T-cell (primary cell): Measurements from ENCODE around the gene UROC1. TPM values are rescaled to one million over a fixed set of nuclear protein-coding genes. Genes with fewer than 3 reads are reported as not detected.

Experiments
- ATAC-seq, 4 experiments: fragments of 200-7000 bp in 3 of 4; fragments of 150-1000 bp in 1 of 4; cut with Tn5 transposase; replicated peaks in 1 of 4; 1 replicate in 3 of 4; 2 replicates in 1 of 4; pipeline ENCODE4 v1.10.0; 2021; ENCODE audit warnings: moderate library complexity in 3 of 4, mild to moderate bottlenecking in 2 of 4, moderate number of reproducible peaks in 1 of 4
- CTCF ChIA-PET, 2 donors: fragments of 300-600 bp; sonication (Branson Sonifier 250); formaldehyde crosslinking; loops; one replicate each; lab custom pipeline; 2022; ENCODE audit warnings: antibody characterized with exemption in 2 of 2; lab: Charles Lee
- POLR2A ChIA-PET, 2 donors: fragments of 300-600 bp; sonication (Branson Sonifier 250); formaldehyde crosslinking; loops; one replicate each; lab custom pipeline; 2022; ENCODE audit warnings: antibody characterized with exemption in 2 of 2; lab: Charles Lee
- DNase-seq, 35 experiments: peaks; one replicate each; pipeline versions ENCODE4 v3.0.0 to v3.0.0-alpha.2; 2013 to 2023
- H3K27ac ChIP-seq: one replicate; pipeline ENCODE4 v1.5.1; 2013; ENCODE audit warnings: low read length
- H3K27me3 ChIP-seq, 2 experiments: replicated peaks in 1 of 2; 1 replicate in 1 of 2; 2 replicates in 1 of 2; pipeline versions ENCODE4 v1.6.1 to v1.7.0; 2013; ENCODE audit warnings: low read length in 1 of 2, mixed read lengths in 1 of 2; ENCODE audit not compliant: control insufficient read depth in 2 of 2, insufficient read depth in 2 of 2; ENCODE audit errors: extremely low read depth in 1 of 2
- H3K36me3 ChIP-seq, 2 donors: 1 replicate in 1 of 2; 2 replicates in 1 of 2; pipeline versions ENCODE4 v1.6.1 to v1.7.0; 2013; ENCODE audit warnings: low read length in 1 of 2; ENCODE audit not compliant: control insufficient read depth in 2 of 2, insufficient read depth in 1 of 2; ENCODE audit errors: extremely low read depth in 1 of 2
- H3K4me1 ChIP-seq, 2 experiments: 1 replicate in 1 of 2; 2 replicates in 1 of 2; pipeline versions ENCODE4 v1.6.1 to v1.7.0; 2013; ENCODE audit warnings: low read length in 2 of 2, mixed read lengths in 1 of 2; ENCODE audit not compliant: insufficient read depth in 2 of 2, control insufficient read depth in 1 of 2; ENCODE audit errors: extremely low read depth in 1 of 2
- H3K4me3 ChIP-seq, 2 donors: 1 replicate in 1 of 2; 2 replicates in 1 of 2; pipeline versions ENCODE4 v1.5.1 to v1.7.0; 2013; ENCODE audit warnings: mild to moderate bottlenecking in 2 of 2, low read length in 1 of 2, moderate library complexity in 1 of 2; ENCODE audit not compliant: control insufficient read depth in 1 of 2; ENCODE audit errors: extremely low read depth in 1 of 2
- H3K9me3 ChIP-seq: 2 replicates; pipeline ENCODE4 v1.7.0; 2013
- H3K27ac Mint-ChIP-seq, 2 donors: one replicate each; pipeline ENCODE4 v1.8.0; 2020 to 2021; ENCODE audit warnings: mild to moderate bottlenecking in 2 of 2, mixed read lengths in 2 of 2
- H3K27me3 Mint-ChIP-seq, 2 donors: one replicate each; pipeline ENCODE4 v1.8.0; 2021 to 2022; ENCODE audit warnings: mixed read lengths in 2 of 2
- H3K36me3 Mint-ChIP-seq: one replicate; pipeline ENCODE4 v1.8.0; 2021; ENCODE audit warnings: mixed read lengths
- H3K4me1 Mint-ChIP-seq, 3 donors: one replicate each; pipeline ENCODE4 v1.8.0; 2020 to 2022; ENCODE audit warnings: mixed read lengths in 3 of 3, mild to moderate bottlenecking in 1 of 3
- H3K4me3 Mint-ChIP-seq, 3 donors: one replicate each; pipeline ENCODE4 v1.8.0; 2020 to 2022; ENCODE audit warnings: mild to moderate bottlenecking in 3 of 3, mixed read lengths in 3 of 3, moderate library complexity in 3 of 3
- H3K9me3 Mint-ChIP-seq, 3 donors: one replicate each; pipeline ENCODE4 v1.8.0; 2020 to 2022; ENCODE audit warnings: mixed read lengths in 3 of 3
- WGBS: methylation state at CpG from one replicate; pipeline ENCODE4 v1.1.5; 2013; ENCODE audit warnings: missing lambda C conversion rate; ENCODE audit not compliant: insufficient coverage; 5-methylcytosine and 5-hydroxymethylcytosine counted together
- total RNA-seq, 35 experiments: library from RNA in 6 of 35; stranded (reverse) in 6 of 35; fragments of 120-200 nt in 1 of 35; gene quantifications; one replicate each; pipeline versions ENCODE4 v1.2.1 to v1.2.4 and lab custom pipeline; 2013 to 2026

UROC1 gene
- total RNA-seq, 5 donors from 2014 or later (not counting 1 experiment from before 2014, with no cell fraction given) = 0.09 TPM; not detected in 4

DNA sequence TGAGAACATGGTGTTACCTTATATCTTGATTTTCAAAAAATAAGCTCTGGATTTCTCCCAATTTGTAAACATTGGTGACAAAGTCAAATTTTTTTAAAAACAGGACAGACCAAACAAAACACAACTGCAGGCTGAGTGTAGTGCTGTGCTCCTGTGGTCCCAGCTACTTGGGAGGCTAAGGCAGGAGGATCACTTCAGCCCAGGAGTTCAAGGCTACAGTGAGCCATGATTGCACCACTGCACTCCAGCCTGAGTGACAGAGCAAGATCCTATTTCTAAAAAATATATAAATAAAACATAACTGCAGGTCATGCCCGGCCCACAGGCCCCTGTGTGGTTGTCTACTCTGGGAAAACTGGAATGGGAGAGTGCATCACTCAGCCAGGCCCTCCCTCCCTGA lies 37.9 kb downstream of the UROC1 start:
- ATAC-seq (no peak), DNase-seq (no peak)
- no peak overlapping the region for H3K27ac ChIP-seq
- H3K27ac Mint-ChIP-seq = no peak overlapping the region
- H3K27me3 ChIP-seq = no peaks in the 10 kb centered on the region
- ChIA-PET POLR2A (no interaction called here), CTCF (no interaction called here)
- H3K27me3 Mint-ChIP-seq = no peaks in the 10 kb centered on the region
- no CpG with 5 or more reads among the region's 1 CpG for WGBS
- no peaks in the 10 kb centered on the region for H3K9me3 Mint-ChIP-seq
- no peaks in the 10 kb centered on the region for H3K36me3 ChIP-seq
- no peak overlapping the region for H3K4me3 Mint-ChIP-seq
- H3K36me3 Mint-ChIP-seq = no peaks in the 10 kb centered on the region
- no peaks in the 10 kb centered on the region for H3K9me3 ChIP-seq
- no peak overlapping the region for H3K4me3 ChIP-seq
- peaks cover 8 to 13% (median 9%) of the 10 kb centered on the region in 3 donors for H3K4me1 Mint-ChIP-seq
- peaks cover 0 to 12% of the 10 kb centered on the region in 2 experiments for H3K4me1 ChIP-seq

DNA sequence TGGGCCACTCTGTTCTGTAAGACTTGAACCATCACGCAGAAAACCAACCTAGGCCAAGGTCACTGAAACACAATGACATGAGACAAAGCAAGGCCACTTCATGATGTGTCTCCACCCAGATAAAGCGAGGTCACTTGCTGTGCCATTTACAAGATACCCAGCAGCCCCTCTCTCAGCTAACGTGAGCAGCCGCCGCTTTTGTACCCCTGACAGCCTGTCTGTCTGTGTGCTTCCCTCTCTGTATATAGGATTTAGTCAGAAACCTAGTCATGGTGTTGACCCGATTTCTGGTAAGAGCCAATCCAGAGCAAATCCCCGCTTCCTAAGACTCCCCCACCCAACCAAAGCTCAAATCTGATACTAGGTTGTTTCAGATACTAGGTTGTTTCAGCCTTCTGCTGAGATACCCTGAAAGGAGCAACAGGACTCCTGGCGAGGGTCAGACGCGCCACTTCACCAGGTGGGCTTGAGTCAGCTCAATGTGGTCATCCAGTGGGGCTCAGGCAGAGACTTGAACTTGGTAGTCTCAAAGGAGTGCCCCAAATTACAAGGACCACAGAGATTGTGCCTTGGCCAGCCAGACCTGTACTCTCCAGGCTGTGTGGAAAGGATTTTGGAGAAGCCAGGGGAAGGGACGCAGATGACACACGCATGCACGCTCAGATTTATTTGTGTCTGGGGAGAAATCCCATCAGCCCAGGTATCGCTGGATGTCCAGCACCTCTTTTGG lies 38.8 kb downstream of the UROC1 start:
- Histone ChIP-seq H3K4me3 (no peak overlapping the region), H3K4me1 (peaks cover 3 to 21% of the 10 kb centered on the region in 2 experiments), H3K27ac (no peak overlapping the region), H3K27me3 (no peaks in the 10 kb centered on the region), H3K9me3 (no peaks in the 10 kb centered on the region), H3K36me3 (no peaks in the 10 kb centered on the region)
- no peak overlapping the region for H3K4me3 Mint-ChIP-seq
- no peaks in the 10 kb centered on the region for H3K9me3 Mint-ChIP-seq
- POLR2A ChIA-PET = interaction anchor here in 1 of 2 donors (0.5 kb wide), 1 partner anchor 25 kb away, joined by 3 read pairs; no protein-coding TSS in a partner anchor
- peaks cover 17 to 22% (median 18%) of the 10 kb centered on the region in 3 donors for H3K4me1 Mint-ChIP-seq
- CTCF ChIA-PET = no interaction called here
- H3K27me3 Mint-ChIP-seq = no peaks in the 10 kb centered on the region
- no peak overlapping the region for H3K27ac Mint-ChIP-seq
- 98% methylated on average over 11 of the region's 14 CpGs for WGBS
- peaks cover under 1% of the 10 kb centered on the region for H3K36me3 Mint-ChIP-seq
- DNase-seq (no peak), ATAC-seq (no peak)

DNA sequence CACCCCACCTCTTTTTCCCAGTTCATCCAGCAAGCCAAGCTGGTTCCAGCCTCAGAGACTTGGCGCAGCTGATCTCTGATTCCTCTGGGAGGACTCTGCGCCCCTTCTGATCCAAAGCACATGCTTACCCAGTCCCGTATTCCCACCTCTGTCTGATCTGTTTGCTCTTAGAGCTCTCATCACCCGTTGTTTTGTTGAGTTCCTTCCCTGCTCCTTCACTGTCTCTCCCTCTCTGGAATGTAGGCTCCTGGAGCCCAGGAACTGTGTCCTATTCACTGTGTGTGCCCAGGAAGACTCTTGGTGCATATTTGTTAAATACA lies 40.6 kb downstream of the UROC1 start:
- Histone ChIP-seq H3K27me3 (no peaks in the 10 kb centered on the region), H3K27ac (no peak overlapping the region), H3K4me1 (peaks cover 18 to 38% of the 10 kb centered on the region in 2 experiments), H3K4me3 (no peak overlapping the region), H3K36me3 (peaks cover 0 to 5% of the 10 kb centered on the region in 2 donors), H3K9me3 (no peaks in the 10 kb centered on the region)
- ChIA-PET CTCF (interaction anchor here in 1 of 2 donors (1.1 kb wide), 1 partner anchor 45 kb away, joined by 3 read pairs; no protein-coding TSS in a partner anchor), POLR2A (no interaction called here)
- H3K9me3 Mint-ChIP-seq = no peaks in the 10 kb centered on the region
- peak overlapping the region; percentile 71 to 79 (median 73) for H3K4me3 Mint-ChIP-seq
- H3K4me1 Mint-ChIP-seq = peaks cover 34 to 40% (median 35%) of the 10 kb centered on the region in 3 donors
- ATAC-seq (no peak), DNase-seq (no peak)
- H3K36me3 Mint-ChIP-seq = peaks cover 12% of the 10 kb centered on the region
- peak overlapping the region; percentile 66 to 77 for H3K27ac Mint-ChIP-seq
- WGBS = 95% methylated on average over 4 of the region's 4 CpGs
- H3K27me3 Mint-ChIP-seq = no peaks in the 10 kb centered on the region

DNA sequence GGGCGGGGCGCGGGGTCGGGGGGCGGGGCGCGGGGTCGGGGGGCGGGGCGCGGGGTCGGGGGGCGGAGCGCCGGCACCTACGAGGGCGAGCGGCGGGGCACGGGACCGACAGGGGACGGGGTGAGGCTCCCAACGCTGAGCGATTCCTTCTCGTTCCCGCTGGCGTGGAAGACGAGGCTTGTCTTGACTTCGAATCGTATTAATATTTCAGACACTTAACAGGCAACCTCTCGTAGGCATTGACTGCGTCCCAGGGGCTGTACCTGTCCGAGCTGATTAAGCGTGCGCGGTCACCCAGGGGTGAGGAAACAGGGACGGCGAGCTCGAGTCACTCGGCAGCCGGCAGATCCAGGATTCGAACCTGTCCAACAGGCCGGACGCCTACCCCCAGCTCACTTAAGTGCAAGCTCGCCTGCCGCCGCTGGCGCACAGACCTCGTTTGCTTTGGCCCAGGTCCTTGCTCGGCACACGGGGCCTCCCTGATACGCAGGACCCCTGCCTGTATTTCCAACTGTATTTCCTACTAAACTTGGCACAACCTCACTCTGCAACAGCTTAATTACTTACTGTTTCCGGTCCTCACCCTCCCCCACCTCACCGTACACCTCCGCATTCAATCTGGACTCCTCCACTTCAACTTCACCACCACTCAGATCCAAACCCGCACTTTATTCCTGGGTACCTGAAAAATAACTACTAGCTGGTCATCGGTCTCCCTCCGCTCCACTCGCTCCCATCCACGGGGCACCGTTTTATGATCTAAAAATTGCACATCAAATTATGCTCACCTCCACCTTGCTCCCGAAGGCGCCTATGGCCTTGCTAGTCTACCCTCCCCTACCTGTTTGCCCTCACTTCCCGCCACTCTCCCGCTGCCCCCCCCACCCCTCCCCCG lies 41.2 kb downstream of the UROC1 start:
- WGBS = 22% methylated on average over 55 of the region's 66 CpGs
- Histone ChIP-seq H3K27ac (peak overlapping the region; percentile 81), H3K9me3 (no peaks in the 10 kb centered on the region), H3K27me3 (no peaks in the 10 kb centered on the region), H3K4me1 (peaks cover 20 to 41% of the 10 kb centered on the region in 2 experiments), H3K36me3 (peaks cover 0 to 10% of the 10 kb centered on the region in 2 donors), H3K4me3 (peak overlapping the region; percentile 69 to 78)
- POLR2A ChIA-PET = no interaction called here
- peak; percentile 5 to 46 (median 40) for ATAC-seq
- Mint-ChIP-seq H3K27me3 (no peaks in the 10 kb centered on the region), H3K4me1 (peaks cover 38 to 41% (median 40%) of the 10 kb centered on the region in 3 donors), H3K36me3 (peaks cover 13% of the 10 kb centered on the region), H3K9me3 (no peaks in the 10 kb centered on the region), H3K27ac (peak overlapping the region; percentile 56 to 85), H3K4me3 (peak overlapping the region; percentile 71 to 83 (median 78))
- peak in 7 of 35 experiments; percentile 7 to 54 (median 19) for DNase-seq
- CTCF ChIA-PET = interaction anchor here in 1 of 2 donors (1.1 kb wide), 1 partner anchor 46 kb away, joined by 3 read pairs; no protein-coding TSS in a partner anchor

DNA sequence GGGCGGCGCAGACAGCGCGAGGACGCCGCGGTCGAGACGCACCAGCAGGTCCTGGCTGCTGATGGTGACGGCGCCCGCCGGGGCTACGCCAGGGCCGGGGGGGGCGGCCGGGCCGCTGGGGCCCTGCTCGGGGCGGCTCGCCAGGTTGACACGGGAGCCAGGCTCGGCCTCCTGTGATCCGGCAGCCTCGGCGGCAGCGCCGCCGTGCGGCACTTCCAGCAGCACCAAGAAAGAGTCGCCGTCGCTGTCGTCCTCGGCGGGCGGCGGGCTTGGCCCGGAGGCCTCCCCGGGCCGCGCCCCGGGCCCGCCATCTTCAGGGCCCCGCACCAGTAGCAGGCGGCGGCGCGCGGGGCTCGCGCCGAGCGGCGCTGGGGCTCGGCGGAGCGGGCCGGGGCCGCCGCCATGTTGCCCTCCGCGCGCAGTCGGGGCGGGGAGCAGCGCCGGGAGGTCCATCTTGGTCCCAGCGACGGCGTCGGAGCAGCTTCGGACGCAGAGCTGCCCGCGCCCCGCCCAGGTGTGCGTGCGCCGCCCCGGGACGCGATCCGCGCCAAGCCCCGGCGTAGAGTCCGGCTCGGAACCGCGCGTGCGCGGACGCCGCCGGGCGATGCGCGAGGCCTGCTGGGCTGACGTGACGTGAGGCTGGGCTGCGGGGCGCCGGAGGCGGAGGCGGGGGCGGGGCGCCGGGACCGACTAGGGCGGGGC lies 42.0 kb downstream of the UROC1 start, which contains the start of gene ZXDC:
Gene ZXDC, minus strand, starts transcription at position 479 of the 702 bp plus-strand sequence. Its CDS starts 26 bp downstream, at position 453.
- ChIA-PET POLR2A (interaction anchor here (0.6 kb wide), 2 partner anchors 50 to 508 kb away, joined by 3 to 4 read pairs; no protein-coding TSS in a partner anchor), CTCF (no interaction called here)
- Histone ChIP-seq H3K4me1 (peaks cover 20 to 41% of the 10 kb centered on the region in 2 experiments), H3K27ac (peak within 1 kb of the TSS; percentile 81), H3K36me3 (peaks cover 0 to 18% of the 10 kb centered on the region in 2 donors), H3K9me3 (no peaks in the 10 kb centered on the region), H3K27me3 (no peaks in the 10 kb centered on the region), H3K4me3 (peak within 1 kb of the TSS; percentile 73 to 89)
- under 1% methylated on average over 112 of the region's 112 CpGs for WGBS
- H3K4me1 Mint-ChIP-seq = peaks cover 40 to 49% (median 45%) of the 10 kb centered on the region in 3 donors
- H3K27ac Mint-ChIP-seq = peak within 1 kb of the TSS; percentile 74 to 85
- DNase-seq (peak; percentile 78 to 96 (median 88)), ATAC-seq (peak; percentile 83 to 88 (median 87))
- H3K36me3 Mint-ChIP-seq = peaks cover 21% of the 10 kb centered on the region
- H3K9me3 Mint-ChIP-seq = no peaks in the 10 kb centered on the region
- peak within 1 kb of the TSS; percentile 71 to 91 (median 87) for H3K4me3 Mint-ChIP-seq
- no peaks in the 10 kb centered on the region for H3K27me3 Mint-ChIP-seq
